Kasumi-1 (cell line): ENCODE results near the gene SBF2.

Experiments
- DNase-seq, 2 experiments: peaks; one replicate each; lab custom pipeline; 2025; lab: John Stamatoyannopoulos, UW

SBF2 gene

GRCh38 chr11:10302359-10302743 lies 8.3 kb upstream of the SBF2 start:
- no peak for DNase-seq

DNA sequence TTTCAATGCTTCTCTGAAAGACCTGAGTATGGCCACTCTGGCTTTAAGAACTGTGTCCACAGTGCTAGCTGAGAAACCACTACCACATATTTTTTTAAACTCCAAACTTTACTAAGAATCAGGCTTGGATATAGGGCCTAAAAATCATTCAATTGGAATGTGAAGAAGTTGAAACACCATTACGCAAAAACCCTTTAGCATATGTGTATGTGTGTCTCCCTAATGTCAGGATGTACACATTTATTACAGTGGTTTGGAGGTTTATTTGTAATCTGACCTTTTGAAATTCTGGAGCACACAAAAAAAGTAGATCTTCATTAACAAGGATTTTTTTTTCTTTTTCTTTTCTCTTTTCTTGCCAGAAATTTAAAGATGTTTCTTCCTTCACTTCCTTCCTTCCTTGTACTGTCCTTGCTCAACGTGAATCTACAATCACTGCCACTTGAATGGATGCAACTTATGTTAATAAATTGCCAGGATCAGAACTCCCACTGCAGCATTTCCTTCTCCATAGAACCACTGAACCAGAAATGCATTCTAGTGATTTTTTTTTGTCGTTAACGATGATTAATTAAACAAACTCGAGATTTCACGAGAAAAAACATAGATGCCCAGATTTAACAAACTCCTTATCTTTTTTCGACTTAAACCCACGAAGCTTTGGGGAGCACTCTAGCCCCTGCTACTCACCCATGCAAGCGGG lies 7.8 kb upstream of the SBF2 start:
- DNase-seq, result no peak

DNA sequence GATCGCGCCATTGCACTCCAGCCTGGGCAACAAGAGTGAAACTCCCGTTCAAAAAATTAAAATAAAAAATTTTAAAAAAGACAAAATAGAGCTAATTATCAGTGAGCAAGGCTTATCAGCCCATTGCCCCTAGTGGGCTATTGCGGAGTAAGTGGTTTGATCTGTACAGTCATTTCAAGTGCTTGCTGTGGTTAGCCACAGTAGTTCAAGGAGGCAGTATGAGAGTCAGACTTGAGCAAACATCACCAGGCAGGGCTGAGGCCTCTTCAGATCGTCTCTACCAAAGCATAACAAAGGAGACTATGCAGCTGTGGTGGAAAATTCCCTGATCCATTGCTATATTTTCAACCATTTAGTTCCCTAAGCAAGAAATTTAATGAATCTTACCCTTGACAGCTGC lies 4.3 kb upstream of the SBF2 start:
- peak; percentile 59 to 70 for DNase-seq

DNA sequence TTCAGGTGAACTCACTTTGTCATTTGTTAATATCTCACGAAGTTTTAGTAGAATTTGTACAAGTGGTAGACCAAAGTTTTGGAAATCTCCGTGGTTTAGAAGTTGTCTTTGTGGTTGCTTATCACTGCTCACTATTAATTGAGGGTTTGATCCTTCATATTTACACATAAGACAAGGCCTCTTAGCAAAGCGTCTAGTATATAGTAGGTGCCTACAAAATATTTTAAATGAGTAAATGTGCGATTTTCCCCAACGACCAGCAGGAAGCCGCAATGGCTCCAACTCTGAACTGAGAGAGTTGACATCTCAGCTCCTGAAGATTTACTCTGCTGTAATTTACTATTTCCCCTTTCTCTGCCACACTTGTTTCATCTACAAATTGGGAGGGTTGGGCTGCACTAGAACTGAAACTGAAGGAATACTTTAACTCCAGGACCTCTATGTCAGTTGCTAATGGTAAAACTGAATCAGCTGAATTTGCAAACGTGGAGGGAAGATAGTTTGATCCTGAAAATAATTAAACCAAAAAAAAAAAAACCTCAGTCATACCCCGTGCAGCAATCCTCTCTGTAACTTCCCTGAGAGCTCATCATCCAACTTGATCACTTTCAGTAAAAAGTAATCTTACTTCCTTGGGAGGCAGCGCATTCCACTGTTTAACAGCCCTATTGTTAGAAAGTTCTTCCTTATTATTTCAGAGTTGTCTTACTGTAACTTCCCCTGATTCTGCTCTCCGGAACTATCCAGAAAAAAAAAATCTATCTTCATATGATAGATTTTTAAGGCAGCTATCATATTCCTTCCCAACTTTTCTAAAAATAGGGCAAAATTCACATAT lies 1.3 kb upstream of the SBF2 start:
- DNase-seq, result peak; percentile 15 to 28

DNA sequence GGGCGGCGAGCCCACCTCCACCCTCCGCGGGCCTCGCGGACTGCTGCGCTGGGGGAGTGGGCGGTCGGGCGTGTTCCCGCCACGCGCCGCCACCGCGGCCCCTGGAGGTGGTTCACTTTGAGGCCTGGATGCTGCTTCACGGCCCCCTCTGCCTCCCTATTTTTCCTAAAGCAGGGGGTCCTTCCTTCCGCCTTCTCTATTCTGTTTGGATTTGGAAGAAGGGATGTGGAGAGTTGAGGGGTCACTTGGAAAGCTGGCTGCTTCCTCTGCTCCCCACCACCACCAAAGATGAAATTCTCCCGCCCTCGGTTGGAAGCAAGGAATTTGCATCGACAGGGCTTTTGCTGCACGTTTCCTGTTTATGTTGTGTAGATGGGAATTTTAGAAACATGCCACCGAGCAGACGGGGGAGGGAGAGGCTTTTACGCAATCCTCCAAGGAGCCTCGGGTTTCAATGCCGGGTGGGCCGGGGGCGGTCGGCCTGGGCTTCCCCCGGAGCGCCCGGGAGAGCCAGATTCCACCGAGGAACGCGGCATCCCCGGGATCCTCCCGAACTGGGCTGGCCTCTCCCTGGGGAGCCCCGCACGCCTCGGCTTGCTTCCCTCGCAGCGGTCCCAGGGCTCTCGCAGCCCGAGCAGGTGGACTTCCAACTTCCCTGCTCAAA lies 403 bp upstream of the SBF2 start:
- DNase-seq, result no peak

DNA sequence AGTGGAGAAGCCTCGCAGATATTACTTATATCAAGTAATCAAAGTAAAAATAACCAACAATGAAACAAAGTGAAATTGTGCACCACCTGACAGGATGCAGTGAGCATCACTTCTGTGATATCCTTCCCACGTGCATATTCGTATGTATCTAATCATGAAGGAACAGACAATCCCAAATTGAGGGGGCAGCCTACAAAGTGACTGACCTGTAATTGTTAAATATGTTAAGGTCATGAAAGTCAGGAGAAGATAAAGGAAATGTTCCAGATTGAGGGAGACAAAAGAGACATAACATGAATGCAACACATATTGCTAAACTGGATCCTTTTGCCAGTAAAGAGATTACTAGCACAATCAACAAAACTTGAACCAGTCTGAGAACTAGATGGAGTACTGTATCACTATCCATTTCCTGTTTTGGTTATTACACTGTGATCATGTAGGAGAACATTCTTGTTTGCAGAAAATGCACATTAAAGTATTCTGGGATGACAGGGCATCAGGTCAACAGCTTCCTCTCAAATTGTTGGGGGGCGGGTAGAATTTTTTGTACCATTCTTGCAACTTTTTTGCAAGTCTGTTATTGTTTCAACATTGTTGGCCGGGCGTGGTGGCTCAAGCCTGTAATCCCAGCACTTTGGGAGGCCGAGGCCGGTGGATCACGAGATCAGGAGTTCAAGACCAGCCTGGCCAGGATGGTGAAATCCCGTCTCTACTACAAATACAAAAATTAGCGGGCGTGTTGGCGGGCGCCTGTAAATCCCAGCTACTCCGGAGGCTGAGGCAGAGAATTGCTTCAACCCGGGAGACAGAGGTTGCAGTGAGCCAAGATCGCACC lies 2.0 kb downstream of the SBF2 start:
- no peak for DNase-seq

DNA sequence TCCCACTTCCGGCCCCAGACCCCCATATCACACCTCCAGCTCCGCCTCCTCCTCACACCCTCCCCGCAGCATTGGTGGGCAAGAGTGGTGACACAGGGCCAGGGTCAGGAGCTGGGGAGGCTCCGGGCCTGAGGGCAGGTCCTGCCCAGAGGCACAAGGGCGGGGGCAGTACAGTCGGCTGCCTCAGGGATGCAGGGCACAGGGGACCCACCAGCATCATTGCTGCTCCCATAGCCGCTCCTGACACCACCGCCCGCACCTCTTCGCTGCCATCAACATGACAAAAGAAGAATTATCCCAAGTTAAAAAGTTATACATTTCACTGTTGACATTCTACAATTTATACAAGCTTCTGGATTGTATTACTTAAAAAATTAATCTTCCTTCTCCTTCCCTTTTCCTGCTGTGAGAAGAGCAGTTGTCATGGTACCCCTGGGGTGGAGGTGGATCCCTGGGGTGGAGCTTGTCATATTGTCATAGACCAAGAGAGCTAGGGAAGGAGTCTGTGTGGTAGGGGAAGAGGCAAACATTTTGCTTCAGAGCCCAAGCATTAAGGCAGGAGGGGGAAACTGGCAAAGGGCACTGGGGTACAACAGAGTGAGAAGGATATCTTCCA lies 4.1 kb downstream of the SBF2 start:
- no peak for DNase-seq

GRCh38 chr11:10288881-10289764 lies 4.9 kb downstream of the SBF2 start:
- DNase-seq, result no peak

DNA sequence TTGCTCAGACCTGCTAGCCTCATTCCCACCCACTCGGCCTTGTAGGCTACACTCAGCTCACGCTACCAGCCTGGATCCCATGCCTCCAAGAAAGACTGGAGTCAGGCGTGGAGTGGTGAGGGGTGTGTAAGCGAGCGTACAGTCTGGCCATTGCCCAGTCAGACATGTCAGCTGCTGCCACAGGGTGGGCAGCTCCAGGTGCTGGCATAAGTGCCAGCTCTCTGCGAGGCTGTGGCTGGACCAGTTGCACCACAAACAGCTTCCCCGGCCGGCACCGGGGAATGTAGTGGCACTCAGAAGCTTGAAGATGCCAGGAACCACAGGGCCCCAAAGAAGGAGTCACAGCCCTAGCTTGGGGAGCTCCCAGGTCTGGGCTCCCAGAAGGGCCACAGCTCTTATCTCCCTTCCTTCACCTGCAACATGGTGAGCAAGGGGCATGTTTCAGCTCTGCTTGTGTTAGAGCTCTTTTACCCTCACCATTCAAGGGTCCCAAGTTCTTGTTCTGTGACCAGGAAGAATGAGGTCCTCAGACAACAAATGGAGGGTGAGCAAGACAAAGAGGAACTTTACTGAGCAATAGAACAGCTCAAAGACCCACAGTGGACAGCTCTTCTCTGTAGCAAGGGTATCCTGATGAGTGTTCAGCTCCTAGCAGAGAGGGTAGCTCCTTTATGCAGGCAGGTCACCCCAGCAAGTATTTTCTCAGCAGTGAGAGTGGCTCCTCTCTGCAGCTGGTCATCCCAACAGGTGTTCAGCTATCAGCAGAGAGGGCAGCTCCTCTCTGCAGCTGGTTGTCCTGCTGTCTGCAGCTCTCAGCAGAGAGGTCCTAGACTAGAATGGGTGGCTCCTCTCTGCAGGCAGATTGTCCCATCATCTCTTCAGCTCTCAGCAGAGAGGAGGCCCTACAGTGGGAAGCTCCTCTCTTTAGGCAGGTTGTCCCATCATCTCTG lies 6.0 kb downstream of the SBF2 start:
- DNase-seq, result no peak

DNA sequence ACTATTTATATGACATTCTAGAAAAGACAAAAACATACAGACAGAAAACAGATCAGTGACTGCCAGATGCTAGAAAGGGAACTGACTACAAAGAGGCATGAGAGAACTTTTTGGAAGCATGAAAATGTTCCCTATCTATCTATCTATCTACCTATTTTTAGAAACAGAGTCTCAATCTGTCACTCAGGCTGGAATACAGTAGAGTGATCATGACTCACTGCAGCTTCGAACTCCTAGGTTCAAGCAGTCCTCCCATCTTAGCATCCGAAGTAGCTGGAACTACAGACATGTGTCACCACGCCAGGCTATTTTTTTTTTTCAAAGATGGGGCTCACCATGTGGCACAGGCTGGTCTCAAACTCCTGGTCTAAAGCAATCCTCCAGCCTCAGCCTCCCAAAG lies 6.9 kb downstream of the SBF2 start:
- DNase-seq, result no peak

DNA sequence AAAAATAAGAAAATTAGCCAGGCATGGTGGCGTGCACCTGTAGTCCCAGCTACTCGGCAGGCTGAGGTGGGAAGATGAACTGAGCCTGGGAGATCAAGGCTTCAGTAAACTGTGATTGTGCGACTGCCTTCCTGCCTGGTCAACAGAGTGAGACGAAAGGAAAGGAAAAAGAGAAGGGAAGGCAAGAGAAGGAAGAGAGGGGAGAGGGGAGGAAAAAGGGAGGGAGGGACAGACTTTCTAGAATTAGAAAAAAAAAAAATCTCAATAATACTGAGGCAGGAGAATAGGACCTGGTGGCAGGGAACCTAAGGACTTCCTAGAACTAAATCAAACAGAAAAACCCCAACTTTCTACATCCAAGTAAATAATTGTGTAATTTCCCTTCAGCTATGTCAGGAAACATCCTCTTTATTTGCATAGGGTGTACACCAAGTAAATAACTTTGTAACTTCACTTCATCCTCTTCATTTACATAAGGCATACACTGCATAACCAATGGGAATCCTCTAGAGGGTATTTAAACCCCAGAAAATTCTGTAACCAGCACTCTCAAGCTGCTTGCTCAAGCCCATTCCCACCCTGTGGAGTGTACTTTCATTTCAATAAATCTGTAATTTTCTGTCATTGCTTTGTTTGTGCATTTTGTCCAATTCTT lies 8.7 kb downstream of the SBF2 start:
- DNase-seq, result no peak

- no peak for DNase-seq
Observed at GRCh38 chr11:10283991-10284390, 10.0 kb downstream of the SBF2 start.

DNA sequence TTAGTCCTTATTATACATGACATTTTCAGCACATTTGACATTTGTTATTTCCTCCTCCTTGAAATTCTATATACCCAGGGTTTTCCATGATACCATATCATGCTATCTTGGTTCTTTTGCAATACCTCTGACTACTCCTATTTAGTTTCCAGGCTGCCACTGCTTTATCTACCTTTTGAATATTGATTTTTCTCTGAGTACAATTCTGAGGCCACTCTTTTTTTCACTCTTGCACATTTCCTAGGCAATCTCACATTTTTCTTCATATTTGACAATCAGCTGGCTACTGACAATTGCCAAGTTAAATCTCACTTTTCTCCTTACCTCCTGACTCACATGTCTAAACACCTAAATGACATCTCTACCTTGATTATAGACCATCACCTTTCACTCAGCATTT lies 11.9 kb downstream of the SBF2 start:
- no peak for DNase-seq

DNA sequence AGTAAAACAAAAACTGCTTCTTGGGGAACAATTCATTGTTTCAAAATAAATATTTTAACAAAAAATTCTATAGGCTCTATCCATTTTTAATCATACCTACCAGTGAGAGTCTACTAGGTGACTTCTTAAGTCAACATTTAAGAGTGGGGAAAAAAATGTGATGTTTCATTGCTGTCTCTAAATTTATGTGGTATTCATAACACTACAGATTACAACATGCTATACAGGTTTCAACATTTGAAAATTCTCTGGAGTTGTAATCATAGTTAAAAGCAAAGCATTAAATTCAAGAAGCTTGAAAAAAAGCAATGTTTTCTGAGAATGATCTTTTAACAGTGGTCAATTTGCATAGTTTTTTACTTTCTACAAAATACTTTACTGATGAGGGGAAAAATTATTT lies 18.3 kb downstream of the SBF2 start:
- DNase-seq, result no peak

- DNase-seq, result no peak
Observed at GRCh38 chr11:10274726-10275125, 19.3 kb downstream of the SBF2 start.

- no peak for DNase-seq
Observed at GRCh38 chr11:10273738-10274137, 20.3 kb downstream of the SBF2 start.

- no peak for DNase-seq
Observed at GRCh38 chr11:10272132-10272531, 21.9 kb downstream of the SBF2 start.

GRCh38 chr11:10268746-10269488 lies 25.1 kb downstream of the SBF2 start:
- no peak for DNase-seq
